HG03439 (cell line): ENCODE measurements around the gene TMED6.
"Not testable (repeated sequence)": the region's sequence is repeated elsewhere in the genome, so short reads cannot be mapped to it uniquely, and the experiment has no call there.

Source experiments
- ATAC-seq: cut with Tn5 transposase; IDR thresholded peaks from one replicate; pipeline ENCODE4 v1.9.1; 2021; ENCODE audit warnings: mild to moderate bottlenecking, moderate library complexity; ENCODE audit not compliant: unreplicated experiment

The TMED6 gene

DNA sequence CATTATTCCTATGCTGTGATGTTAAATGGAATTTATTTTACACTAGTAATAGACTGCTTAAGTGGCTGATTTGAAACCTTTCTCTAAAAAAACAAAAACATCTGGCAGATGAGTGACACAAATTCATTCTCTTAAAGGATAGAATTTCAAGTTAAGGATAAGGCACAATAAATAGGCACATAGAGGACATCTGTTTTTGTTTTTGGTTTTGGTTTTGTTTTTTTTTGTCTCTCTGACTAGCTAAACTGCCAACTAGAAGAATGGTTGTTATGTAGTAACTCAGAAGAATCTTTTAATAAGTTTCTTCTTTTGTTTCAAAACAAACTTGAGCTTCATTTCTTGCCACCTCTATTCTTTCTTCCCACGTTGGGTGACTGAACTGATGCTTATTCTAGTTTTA is 45.6 kb downstream of the TMED6 start:
- ATAC-seq = no peak

- ATAC-seq = no peak
Measured at GRCh38 chr16:69302301-69302700, 49.3 kb downstream of the TMED6 start.

- ATAC-seq = no peak
Measured at GRCh38 chr16:69301861-69302260, 49.7 kb downstream of the TMED6 start.

DNA sequence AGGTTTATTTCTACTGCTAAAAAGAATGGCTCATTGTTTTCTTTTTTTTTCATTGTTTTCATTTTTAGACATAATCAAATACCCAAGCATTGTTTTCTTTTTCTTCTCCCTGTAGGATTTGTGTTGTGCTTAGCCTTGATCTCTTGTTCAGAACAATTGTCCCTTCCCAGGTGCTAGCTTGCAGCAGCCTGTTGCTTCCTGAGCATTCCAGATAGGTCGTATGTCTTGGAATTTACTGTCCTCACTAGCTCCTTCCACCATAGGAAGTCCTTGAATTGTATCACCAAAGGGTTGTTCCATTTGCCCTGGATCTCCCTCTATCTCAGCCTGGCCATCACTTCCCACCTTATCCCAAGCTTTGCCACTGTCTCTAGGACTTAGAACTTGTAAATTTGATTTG is 50.4 kb downstream of the TMED6 start:
- no peak for ATAC-seq

DNA sequence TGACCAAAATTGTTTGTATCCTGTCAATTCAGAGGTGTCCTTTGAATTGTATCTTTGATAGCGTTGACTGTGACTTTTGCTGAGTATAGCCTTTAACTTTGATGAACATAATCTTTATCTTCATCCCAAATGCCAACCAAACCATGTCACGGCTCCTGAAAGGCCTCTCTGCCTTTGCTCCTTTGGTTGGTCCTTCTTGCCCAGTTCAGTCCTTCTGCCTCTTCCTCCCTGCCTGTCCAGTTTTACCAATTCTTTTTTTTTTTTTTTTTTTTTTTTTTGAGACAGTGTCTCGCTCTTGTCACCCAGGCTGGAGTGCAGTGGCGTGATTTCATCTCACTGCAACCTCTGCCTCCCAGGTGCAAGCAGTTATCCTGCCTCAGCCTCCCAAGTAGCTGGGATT is 53.3 kb downstream of the TMED6 start:
- no peak for ATAC-seq

- ATAC-seq = not testable (repeated sequence)
Measured at GRCh38 chr16:69296771-69297170, 54.8 kb downstream of the TMED6 start.

GRCh38 chr16:69294051-69294450 is 57.5 kb downstream of the TMED6 start:
- ATAC-seq = no peak

GRCh38 chr16:69293401-69293800 is 58.2 kb downstream of the TMED6 start:
- ATAC-seq = no peak
